HG02884 (cell line): ENCODE data around the gene INHBA.

Experiments
- ATAC-seq: cut with Tn5 transposase; IDR thresholded peaks from one replicate; pipeline ENCODE4 v1.9.1; 2021; ENCODE audit warnings: mild to moderate bottlenecking, moderate library complexity; ENCODE audit not compliant: unreplicated experiment

The INHBA gene

GRCh38 chr7:41711283-41712064, 8.6 kb upstream of the INHBA start:
- ATAC-seq: no peak

DNA sequence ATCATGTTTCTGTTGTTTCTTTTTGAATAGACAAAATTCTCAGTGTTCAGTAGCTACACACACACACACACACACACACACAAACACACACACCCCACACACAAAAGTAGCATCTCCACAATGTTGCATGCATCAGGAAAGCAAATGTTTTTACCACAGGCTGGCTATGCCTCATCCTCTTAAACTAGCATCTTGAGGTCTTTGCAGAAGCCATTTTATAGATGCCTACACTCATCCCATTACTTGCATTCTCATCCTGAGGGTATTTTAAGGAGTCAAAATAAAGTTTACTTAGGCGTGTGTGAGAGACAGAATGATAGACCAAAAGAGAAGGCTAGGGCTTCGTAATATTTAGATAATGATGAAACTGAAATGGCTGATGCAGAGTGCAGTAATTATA, 7.9 kb upstream of the INHBA start:
- no peak for ATAC-seq

- ATAC-seq: no peak
Observed at GRCh38 chr7:41709621-41710020, 6.7 kb upstream of the INHBA start.

DNA sequence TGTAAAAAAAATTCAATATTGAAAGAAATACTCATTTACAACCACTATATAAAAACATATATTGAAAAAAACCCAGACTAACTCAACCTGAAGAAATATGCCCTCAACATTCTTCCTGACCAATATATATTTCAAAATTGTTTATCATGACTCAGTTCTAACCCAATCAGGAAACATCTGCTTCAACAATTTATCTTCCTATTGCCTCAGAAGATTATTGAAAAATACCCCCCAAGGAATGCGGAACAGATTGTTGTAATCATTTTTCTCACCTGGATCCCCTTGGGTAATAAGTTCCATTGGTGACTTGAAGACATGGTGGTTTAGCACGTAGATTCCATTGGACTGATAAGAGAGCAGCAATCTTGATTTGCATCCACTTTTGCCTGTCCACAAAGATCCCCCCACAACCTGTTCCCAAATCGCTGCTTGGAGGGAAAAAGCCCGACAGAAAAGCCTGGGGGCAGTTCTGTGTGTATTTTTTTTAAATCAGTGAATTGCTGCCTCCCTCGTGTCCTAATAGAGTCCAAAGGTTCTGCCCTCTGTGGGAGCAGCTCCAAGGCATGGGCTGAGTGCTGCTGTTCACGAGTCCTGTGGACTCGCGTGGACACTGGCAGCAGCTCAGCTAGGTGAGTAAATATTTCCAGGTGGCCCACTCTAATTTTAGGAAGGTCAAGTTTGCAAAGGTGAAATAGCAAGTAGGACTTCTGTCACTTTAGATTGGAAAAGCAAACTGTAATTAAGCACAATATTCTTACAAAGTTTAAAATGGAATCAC, 5.9 kb upstream of the INHBA start:
- ATAC-seq: no peak

DNA sequence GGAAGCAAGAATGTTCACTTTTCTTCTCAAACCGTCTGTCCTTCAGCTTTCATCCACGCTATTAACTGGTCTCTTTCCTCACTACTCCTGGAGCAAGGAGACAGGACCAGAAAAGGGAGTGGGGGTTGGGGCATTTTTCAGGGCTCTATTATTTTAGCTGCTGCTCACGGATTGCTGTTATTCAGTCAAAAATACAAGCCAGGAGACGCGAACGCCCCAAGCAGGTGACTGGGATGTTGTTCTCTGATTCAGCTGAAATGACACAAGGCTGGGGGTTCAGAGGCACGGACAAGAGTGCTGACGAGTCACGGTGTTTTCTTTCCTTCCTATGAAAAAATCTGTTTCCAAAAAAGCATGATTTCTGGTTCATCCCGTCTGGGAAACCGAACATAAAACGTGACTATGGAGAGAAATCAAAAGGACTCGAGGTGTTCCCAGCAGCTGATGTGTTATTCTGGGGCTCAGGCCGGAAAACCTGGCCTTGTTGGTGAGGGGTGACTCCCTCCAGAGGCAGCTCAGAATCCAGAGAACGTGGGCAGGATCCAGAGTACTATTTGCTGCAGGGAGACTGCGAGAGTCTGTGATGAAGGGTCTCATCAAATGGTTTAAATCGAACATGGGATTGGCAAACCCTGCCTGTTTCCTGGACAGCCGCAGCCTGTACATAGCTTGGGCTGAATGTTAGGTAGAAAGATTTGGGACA, 3.5 kb upstream of the INHBA start:
- no peak for ATAC-seq

DNA sequence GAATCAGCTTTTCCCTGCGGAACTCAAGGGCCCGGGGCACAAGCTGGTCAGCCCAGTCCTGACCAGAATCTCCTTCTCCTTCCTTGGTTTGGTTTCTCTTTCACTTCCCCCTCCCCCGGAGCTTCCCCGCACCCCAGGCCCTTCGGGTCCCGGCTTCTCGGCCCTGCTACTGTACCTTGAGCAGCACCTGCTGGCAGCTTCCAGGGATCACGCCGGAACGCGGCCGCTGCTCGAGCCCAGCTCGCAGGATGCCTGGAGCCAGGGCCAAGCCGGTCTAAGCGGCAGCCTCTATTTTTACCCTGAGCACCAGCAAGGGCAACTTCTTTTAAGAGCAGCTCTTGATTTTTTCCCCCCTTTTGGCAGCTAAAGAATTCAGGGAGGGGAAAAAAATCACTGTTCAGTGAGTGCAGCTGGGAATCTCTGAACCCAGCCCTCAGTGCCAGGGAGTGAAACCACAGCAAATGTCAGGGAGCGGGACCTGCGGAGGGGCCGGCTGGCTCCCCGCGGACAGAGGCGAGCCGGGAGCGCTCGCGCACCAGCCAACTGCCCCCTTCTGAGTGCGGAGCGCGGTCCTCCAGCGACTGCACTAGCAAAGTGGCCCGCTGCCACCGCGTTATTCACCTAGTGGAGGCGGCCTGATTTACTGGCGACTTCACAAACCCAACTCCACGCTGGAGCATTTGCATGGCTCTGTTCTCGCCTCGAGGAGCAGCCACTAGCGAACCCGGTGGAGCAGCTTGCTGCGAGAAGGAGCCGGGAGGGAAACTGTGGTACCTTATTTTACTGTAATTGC, 2.4 kb upstream of the INHBA start:
- peak; percentile 97 for ATAC-seq

DNA sequence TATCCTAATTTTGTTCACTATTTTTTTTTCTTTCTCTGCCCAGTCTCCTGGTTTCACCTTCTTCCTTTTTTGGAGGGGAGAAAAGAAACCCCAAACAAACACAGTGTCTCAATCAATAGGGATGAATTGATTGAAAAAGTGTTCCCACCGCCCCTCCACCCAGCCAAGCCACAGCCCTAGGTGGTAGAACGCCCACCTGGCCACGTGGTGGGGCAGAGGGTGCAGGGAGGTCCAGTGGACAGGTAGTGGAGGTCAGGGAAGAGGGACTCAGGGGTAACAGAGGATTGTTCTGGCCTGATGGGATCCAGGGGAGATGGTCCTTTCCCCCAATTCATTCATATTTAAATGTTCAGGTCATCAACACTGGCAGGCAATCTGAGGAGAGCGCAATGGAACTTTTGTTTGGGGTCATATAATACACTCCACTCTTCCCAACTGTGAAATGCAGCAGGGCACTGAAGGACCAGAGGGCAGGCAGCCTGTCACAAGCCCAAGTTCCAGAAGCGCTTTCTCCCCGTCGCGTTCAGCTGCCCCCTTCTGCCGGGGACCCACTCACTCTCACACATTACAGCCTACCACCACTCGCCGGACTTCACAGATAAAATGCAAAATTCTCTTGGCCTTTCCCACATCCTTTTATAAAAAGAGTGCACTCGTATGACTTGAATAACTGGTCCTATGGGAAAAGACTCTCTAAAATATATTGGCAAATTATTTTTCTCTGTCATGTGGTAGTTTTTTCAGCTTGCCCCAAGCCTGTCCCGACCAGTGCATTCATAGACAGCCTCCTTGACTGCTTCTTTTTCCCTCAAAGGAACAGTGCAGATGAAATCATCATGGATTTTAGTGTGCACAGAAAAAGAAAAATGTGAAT, 1.6 kb downstream of the INHBA start:
- ATAC-seq: no peak

GRCh38 chr7:41700044-41700471, 2.8 kb downstream of the INHBA start:
- no peak for ATAC-seq

- ATAC-seq: no peak
Observed at GRCh38 chr7:41699516-41699915, 3.4 kb downstream of the INHBA start.

GRCh38 chr7:41698726-41699125, 4.2 kb downstream of the INHBA start:
- ATAC-seq: no peak

DNA sequence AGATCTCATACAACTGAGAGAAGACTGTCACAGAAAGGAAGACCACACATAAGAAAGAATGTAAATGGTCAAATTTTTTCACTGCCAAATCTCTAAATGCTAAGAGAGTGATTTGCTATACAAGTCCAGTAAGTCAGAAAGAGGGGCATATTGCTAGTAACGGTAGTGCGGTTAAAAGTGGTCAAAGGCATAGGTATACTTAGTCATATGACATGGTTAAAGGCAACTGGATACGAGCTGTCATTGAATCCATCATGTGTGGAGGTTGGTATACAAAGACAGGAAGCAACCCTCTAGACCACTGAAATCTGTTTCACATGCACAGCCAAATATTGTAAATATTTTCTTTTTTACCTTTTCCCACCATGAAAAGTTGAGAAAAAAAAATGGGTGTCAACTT, 4.8 kb downstream of the INHBA start:
- no peak for ATAC-seq

- ATAC-seq: peak; percentile 62
Observed at GRCh38 chr7:41696323-41696916, 6.5 kb downstream of the INHBA start.

GRCh38 chr7:41695661-41696322, 7.1 kb downstream of the INHBA start:
- ATAC-seq: no peak

DNA sequence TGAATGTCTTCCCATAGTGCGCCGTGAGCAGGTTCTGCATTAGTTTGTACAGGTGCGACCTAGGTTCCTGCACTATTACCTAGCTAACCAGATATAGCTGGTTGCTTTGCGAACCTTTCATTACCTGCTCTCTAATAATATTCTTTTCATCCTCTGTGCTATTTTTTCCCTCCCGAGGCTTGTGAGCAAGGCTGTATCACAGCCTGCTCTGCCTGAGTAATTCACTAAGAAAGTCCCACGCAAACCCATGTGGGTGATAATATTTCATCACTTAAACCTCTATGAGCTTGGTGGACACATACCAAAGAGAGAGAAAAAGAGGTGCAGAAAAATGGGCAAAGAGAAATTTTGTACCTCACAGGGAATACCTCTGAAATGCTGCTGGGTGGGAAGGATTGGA, 8.4 kb downstream of the INHBA start:
- ATAC-seq: no peak

DNA sequence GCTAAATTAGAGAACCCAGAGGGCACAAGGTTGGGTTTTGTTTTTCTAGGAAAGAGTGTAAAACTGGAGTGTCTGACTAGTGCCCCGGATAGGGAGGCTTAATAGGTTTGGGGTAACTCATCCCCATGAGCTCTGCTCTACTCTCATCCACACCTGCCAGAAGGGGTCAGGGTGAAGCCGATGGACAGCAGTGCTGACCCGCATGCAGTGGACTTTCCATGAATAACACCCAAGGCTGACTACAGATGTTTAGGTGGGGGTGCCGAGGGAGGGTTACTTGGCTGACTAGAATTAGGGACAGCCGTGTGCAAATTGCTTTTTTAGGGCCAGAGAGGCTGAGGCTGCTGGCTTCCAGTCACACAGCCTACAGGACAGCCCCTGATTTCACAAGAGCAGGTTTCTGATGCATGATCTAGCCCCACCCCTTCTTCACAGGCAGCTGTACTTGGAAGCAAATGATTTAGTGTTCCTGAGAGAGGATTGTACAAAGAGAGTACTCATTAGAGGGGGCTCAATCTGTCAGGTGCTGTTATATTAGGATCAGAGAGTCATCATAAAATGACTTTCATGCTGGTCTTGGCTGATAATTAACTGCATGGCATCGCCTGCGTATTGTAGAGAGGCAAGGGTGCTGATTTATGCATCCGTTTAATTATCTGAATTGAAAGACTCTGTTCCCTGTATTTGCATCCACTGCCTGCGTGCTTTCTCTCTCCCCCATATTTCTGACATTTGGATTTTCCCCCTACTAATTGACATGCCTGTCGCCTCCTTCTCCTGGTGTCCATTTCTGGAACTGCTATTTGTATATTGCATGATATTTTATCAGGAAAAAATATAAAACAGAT, 9.5 kb downstream of the INHBA start:
- no peak for ATAC-seq

GRCh38 chr7:41692251-41692650, 10.6 kb downstream of the INHBA start:
- no peak for ATAC-seq

- ATAC-seq: no peak
Observed at GRCh38 chr7:41691286-41692190, 11.4 kb downstream of the INHBA start.
